Osteocyte (in vitro differentiated cells): Measurements from ENCODE around the gene MSH2. TPM values are rescaled to one million over a fixed set of nuclear protein-coding genes. Genes with fewer than 3 reads are reported as not detected.

ENCODE experiments used
- DNase-seq: peaks from one replicate; pipeline ENCODE4 v3.0.0; 2021; ENCODE audit warnings: mixed read lengths; ENCODE audit not compliant: unreplicated experiment; ENCODE audit errors: extremely low spot score
- H3K27ac Mint-ChIP-seq: one replicate; pipeline ENCODE4 v1.8.0; 2021; ENCODE audit warnings: mild to moderate bottlenecking, mixed read lengths; ENCODE audit not compliant: unreplicated experiment
- H3K27me3 Mint-ChIP-seq: one replicate; pipeline ENCODE4 v1.8.0; 2021; ENCODE audit warnings: mixed read lengths; ENCODE audit not compliant: unreplicated experiment
- H3K36me3 Mint-ChIP-seq: one replicate; pipeline ENCODE4 v1.8.0; 2021; ENCODE audit warnings: mixed read lengths; ENCODE audit not compliant: unreplicated experiment
- H3K4me1 Mint-ChIP-seq: one replicate; pipeline ENCODE4 v1.8.0; 2021; ENCODE audit warnings: mixed read lengths; ENCODE audit not compliant: unreplicated experiment
- H3K4me3 Mint-ChIP-seq: one replicate; pipeline ENCODE4 v1.8.0; 2021; ENCODE audit warnings: mild to moderate bottlenecking, moderate library complexity, mixed read lengths; ENCODE audit not compliant: unreplicated experiment
- H3K9me3 Mint-ChIP-seq: one replicate; pipeline ENCODE4 v1.8.0; 2021; ENCODE audit warnings: mixed read lengths; ENCODE audit not compliant: unreplicated experiment
- CTCF ChIP-seq: fragments of 200-600 bp; sonication (generic); IDR thresholded peaks from 2 replicates; pipeline ENCODE4 v1.5.0; 2021; ENCODE audit warnings: antibody characterized with exemption, mild to moderate bottlenecking, moderate library complexity
- total RNA-seq: library from RNA; stranded (reverse); gene quantifications from 2 replicates; pipeline ENCODE4 v1.2.1, GENCODE V29; 2021

MSH2 gene
- total RNA-seq, 1 donor from 2014 or later: 27.0 TPM

- H3K9me3 Mint-ChIP-seq: no peaks in the 10 kb centered on the region
- H3K4me3 Mint-ChIP-seq: no peak overlapping the region
- no peak for TF ChIP-seq CTCF
- no peaks in the 10 kb centered on the region for H3K4me1 Mint-ChIP-seq
- no peaks in the 10 kb centered on the region for H3K27me3 Mint-ChIP-seq
- H3K36me3 Mint-ChIP-seq: no peaks in the 10 kb centered on the region
- H3K27ac Mint-ChIP-seq: no peak overlapping the region
- DNase-seq: no peak
These were observed 115.7 kb downstream of the MSH2 start for GRCh38 chr2:47518497-47519146.

GRCh38 chr2:47519147-47519537, 116.2 kb downstream of the MSH2 start:
- DNase-seq: no peak
- Mint-ChIP-seq H3K27me3 (no peaks in the 10 kb centered on the region), H3K4me1 (no peaks in the 10 kb centered on the region), H3K27ac (no peak overlapping the region), H3K4me3 (no peak overlapping the region), H3K9me3 (no peaks in the 10 kb centered on the region), H3K36me3 (no peaks in the 10 kb centered on the region)
- no peak for TF ChIP-seq CTCF

GRCh38 chr2:47519604-47520301, 116.8 kb downstream of the MSH2 start:
- TF ChIP-seq CTCF: no peak
- no peaks in the 10 kb centered on the region for H3K4me1 Mint-ChIP-seq
- H3K27me3 Mint-ChIP-seq: no peaks in the 10 kb centered on the region
- no peak for DNase-seq
- H3K27ac Mint-ChIP-seq: no peak overlapping the region
- H3K9me3 Mint-ChIP-seq: no peaks in the 10 kb centered on the region
- H3K4me3 Mint-ChIP-seq: no peak overlapping the region
- H3K36me3 Mint-ChIP-seq: no peaks in the 10 kb centered on the region

- Mint-ChIP-seq H3K4me1 (no peaks in the 10 kb centered on the region), H3K9me3 (no peaks in the 10 kb centered on the region), H3K36me3 (no peaks in the 10 kb centered on the region), H3K4me3 (no peak overlapping the region), H3K27ac (no peak overlapping the region), H3K27me3 (no peaks in the 10 kb centered on the region)
- no peak for TF ChIP-seq CTCF
- DNase-seq: no peak
These were observed 117.3 kb downstream of the MSH2 start for GRCh38 chr2:47520302-47520630.

GRCh38 chr2:47520825-47521665, 118.1 kb downstream of the MSH2 start:
- Mint-ChIP-seq H3K36me3 (no peaks in the 10 kb centered on the region), H3K4me3 (no peak overlapping the region), H3K27ac (no peak overlapping the region), H3K27me3 (no peaks in the 10 kb centered on the region), H3K9me3 (no peaks in the 10 kb centered on the region), H3K4me1 (no peaks in the 10 kb centered on the region)
- no peak for DNase-seq
- no peak for TF ChIP-seq CTCF
